ENCODE results near the gene SIN3A. TPM values are rescaled to one million over a fixed set of nuclear protein-coding genes. Genes with fewer than 3 reads are reported as not detected.

The SIN3A gene
- total RNA-seq, 1 experiment from 2014 or later: 91.4 TPM

- no TSS peak for BruUV-seq (replicated peaks)
- CTCF ChIA-PET: no interaction called here
- Mint-ChIP-seq H3K27ac (ENCODE audit: unreplicated experiment) (no peak overlapping the region), H3K27me3 (ENCODE audit: unreplicated experiment) (no peaks in the 10 kb centered on the region), H3K36me3 (ENCODE audit: insufficient read depth, unreplicated experiment) (peaks cover 10% of the 10 kb centered on the region), H3K4me1 (ENCODE audit: low read depth, unreplicated experiment) (peaks cover 7% of the 10 kb centered on the region), H3K9me3 (ENCODE audit: low read depth, unreplicated experiment) (no peaks in the 10 kb centered on the region), H3K4me3 (ENCODE audit: low read depth, unreplicated experiment) (no peak overlapping the region)
- no peak for DNase-seq
- intact Hi-C loops (cut with micrococcal nuclease; ENCODE audit: unreplicated experiment): no loop called here
- TF ChIP-seq, protein P1, sequence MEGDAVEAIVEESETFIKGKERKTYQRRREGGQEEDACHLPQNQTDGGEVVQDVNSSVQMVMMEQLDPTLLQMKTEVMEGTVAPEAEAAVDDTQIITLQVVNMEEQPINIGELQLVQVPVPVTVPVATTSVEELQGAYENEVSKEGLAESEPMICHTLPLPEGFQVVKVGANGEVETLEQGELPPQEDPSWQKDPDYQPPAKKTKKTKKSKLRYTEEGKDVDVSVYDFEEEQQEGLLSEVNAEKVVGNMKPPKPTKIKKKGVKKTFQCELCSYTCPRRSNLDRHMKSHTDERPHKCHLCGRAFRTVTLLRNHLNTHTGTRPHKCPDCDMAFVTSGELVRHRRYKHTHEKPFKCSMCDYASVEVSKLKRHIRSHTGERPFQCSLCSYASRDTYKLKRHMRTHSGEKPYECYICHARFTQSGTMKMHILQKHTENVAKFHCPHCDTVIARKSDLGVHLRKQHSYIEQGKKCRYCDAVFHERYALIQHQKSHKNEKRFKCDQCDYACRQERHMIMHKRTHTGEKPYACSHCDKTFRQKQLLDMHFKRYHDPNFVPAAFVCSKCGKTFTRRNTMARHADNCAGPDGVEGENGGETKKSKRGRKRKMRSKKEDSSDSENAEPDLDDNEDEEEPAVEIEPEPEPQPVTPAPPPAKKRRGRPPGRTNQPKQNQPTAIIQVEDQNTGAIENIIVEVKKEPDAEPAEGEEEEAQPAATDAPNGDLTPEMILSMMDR (IDR thresholded peaks at IDR 0.05; ENCODE audit: unreplicated experiment): no peak
Measured at GRCh38 chr15:75342221-75342620, 109.3 kb downstream of the SIN3A start.

- H3K36me3 Mint-ChIP-seq (ENCODE audit: insufficient read depth, unreplicated experiment): peaks cover 22% of the 10 kb centered on the region
- no peaks in the 10 kb centered on the region for H3K9me3 Mint-ChIP-seq (ENCODE audit: low read depth, unreplicated experiment)
- no peaks in the 10 kb centered on the region for H3K27me3 Mint-ChIP-seq (ENCODE audit: unreplicated experiment)
- H3K4me3 Mint-ChIP-seq (ENCODE audit: low read depth, unreplicated experiment): no peak overlapping the region
- CTCF ChIA-PET: no interaction called here
- BruUV-seq (replicated peaks): TSS peak; percentile 28
- DNase-seq: no peak
- intact Hi-C loops (cut with micrococcal nuclease; ENCODE audit: unreplicated experiment): no loop called here
- no peak overlapping the region for H3K27ac Mint-ChIP-seq (ENCODE audit: unreplicated experiment)
- H3K4me1 Mint-ChIP-seq (ENCODE audit: low read depth, unreplicated experiment): peaks cover 8% of the 10 kb centered on the region
- TF ChIP-seq, protein P1 (IDR thresholded peaks at IDR 0.05; ENCODE audit: unreplicated experiment): no peak
Measured at GRCh38 chr15:75339531-75340240, 111.8 kb downstream of the SIN3A start.

GRCh38 chr15:75338661-75339240, 112.7 kb downstream of the SIN3A start:
- H3K9me3 Mint-ChIP-seq (ENCODE audit: low read depth, unreplicated experiment): no peaks in the 10 kb centered on the region
- H3K27me3 Mint-ChIP-seq (ENCODE audit: unreplicated experiment): no peaks in the 10 kb centered on the region
- TF ChIP-seq, protein P1 (IDR thresholded peaks at IDR 0.05; ENCODE audit: unreplicated experiment): no peak
- H3K4me3 Mint-ChIP-seq (ENCODE audit: low read depth, unreplicated experiment): no peak overlapping the region
- H3K36me3 Mint-ChIP-seq (ENCODE audit: insufficient read depth, unreplicated experiment): peaks cover 22% of the 10 kb centered on the region
- H3K27ac Mint-ChIP-seq (ENCODE audit: unreplicated experiment): no peak overlapping the region
- intact Hi-C loops (cut with micrococcal nuclease; ENCODE audit: unreplicated experiment): no loop called here
- no peak for DNase-seq
- no TSS peak for BruUV-seq (replicated peaks)
- H3K4me1 Mint-ChIP-seq (ENCODE audit: low read depth, unreplicated experiment): peaks cover 8% of the 10 kb centered on the region
- CTCF ChIA-PET: no interaction called here

DNA sequence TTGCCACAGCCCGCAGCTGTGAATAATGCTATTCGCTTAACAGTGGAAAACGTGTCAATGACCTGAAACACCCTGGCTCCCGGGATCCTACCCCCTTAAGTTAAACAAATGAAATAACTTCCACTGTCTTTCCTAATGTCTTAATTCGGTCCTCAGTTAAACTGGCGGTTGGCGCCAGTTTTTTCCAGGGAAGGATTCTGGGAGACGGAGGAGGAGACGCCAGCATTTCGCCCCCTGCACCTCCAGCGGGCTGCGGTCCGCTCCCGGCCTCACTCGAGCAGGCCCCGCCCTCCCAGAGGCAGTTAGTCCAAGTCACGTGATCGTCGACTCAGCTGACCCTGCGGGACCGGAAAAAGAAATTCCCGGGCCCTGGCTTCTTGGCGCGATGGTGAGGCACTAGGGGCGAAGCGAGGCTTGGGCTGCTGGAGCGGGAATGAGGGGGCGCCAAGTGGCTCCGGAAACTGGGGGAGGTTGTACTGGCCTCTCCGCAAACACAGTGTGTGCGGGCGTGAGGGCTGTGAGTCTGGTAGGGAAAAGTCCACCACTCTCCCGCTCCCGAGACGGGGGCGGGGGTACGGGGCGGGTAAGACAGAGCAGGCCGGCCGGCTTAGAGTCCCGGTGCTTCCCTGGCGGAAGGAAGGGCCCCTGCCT, 115.7 kb downstream of the SIN3A start, which contains the start of gene COMMD4:
COMMD4 (plus strand) TSS at position 359 of the 651 bp plus-strand sequence; CDS start at position 386, 27 bp downstream.
- intact Hi-C loops (cut with micrococcal nuclease; ENCODE audit: unreplicated experiment): no loop called here
- peaks cover 18% of the 10 kb centered on the region for H3K36me3 Mint-ChIP-seq (ENCODE audit: insufficient read depth, unreplicated experiment)

More for the DNA sequence above, 115.7 kb downstream of the SIN3A start, which contains the start of gene COMMD4:
- peaks cover 14% of the 10 kb centered on the region for H3K27me3 Mint-ChIP-seq (ENCODE audit: unreplicated experiment)
- no peaks in the 10 kb centered on the region for H3K9me3 Mint-ChIP-seq (ENCODE audit: low read depth, unreplicated experiment)
- peak within 1 kb of the TSS; percentile 95 for H3K4me3 Mint-ChIP-seq (ENCODE audit: low read depth, unreplicated experiment)
- BruUV-seq (replicated peaks): no TSS peak
- TF ChIP-seq, protein P1 (IDR thresholded peaks at IDR 0.05; ENCODE audit: unreplicated experiment): no peak
- peak within 1 kb of the TSS; percentile 92 for H3K27ac Mint-ChIP-seq (ENCODE audit: unreplicated experiment)
- peaks cover 8% of the 10 kb centered on the region for H3K4me1 Mint-ChIP-seq (ENCODE audit: low read depth, unreplicated experiment)
- peak; percentile 96 for DNase-seq
- CTCF ChIA-PET: no interaction called here
